Hematopoietic multipotent progenitor cell treated with erythropoietin and hydrocortisone succinate and interleukin-3 and kit ligand, for 4 days (in vitro differentiated cells): Measurements from ENCODE around the gene ANKRD45.
"Not testable (repeated sequence)": the region's sequence is repeated elsewhere in the genome, so short reads cannot be mapped to it uniquely, and the experiment has no call there.

Experiments
- DNase-seq: peaks from one replicate; pipeline ENCODE4 v3.0.0-alpha.2; 2015

ANKRD45 gene

DNA sequence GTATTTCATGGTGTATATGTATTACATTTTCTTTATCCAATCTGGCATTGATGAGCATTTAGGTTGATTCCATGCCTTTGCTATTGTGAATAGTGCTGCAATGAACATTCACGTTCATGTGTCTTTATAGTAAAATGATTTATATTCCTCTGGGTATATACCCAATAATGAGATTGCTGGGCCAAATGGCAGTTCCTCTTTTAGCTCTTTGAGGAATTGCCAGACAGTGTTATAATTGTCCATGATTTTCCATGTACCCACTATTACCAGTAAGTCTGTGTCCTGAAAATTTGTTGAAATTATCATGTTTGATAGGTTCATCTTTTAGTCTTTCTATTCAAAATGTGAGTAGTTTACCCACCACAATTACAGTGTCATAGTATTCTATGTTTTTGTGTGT is 101.2 kb downstream of the ANKRD45 start:
- DNase-seq, result no peak

DNA sequence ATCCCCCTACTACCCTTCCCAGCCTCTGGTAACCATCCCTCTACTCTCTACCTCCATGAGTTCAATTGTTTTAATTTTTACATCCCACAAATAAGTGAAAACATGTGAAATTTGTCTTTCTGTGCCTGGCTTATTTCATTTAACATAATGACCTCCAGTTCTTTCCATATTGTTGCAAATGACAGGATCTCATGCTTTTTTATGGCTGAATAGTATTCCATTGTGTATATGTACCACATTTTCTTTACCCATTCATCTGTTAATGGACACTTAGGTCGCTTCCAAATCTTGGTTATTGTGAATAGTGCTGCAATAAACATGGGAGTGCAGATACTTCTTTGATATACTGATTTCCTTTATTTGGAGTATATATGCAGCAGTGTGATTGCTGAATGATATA is 105.8 kb downstream of the ANKRD45 start:
- not testable (repeated sequence) for DNase-seq

DNA sequence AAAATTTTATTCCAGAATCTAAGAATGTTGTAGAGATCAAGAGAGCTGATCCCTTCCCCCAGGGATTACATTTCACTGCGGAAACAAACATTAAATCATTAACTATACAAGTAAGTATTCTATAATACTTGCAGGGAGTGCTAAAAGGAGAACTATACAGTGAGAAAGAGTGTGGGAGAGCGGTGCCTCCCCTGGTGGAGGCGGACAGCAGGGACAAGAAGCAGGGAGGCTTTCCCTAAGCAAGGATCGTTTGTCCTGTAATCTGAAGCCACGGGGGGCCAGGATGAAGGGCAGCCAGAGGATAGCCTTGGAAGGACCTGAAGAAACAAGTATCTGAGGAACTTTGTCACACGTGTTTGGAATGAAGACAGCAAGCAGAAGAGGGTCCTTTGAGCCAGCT is 106.8 kb downstream of the ANKRD45 start:
- no peak for DNase-seq

DNA sequence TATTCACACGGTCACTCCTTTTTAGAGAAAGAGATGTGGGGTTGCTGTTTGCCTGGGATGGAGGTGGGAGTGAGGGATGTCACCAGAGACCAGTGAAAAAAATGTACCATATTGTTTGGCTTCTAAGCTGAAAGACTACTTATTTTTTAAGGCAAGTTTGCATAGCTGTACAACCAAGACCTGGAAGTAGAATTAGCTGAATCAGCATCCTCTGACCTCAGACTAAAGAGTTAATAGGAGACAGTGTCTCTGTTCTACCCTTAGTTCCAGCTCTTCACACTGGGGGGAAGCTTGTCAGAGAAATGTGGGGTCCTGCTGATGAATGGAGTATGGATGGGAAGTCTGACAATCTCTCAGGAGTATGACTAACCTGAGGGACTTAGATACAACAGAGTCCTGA is 108.4 kb downstream of the ANKRD45 start:
- DNase-seq, result no peak

DNA sequence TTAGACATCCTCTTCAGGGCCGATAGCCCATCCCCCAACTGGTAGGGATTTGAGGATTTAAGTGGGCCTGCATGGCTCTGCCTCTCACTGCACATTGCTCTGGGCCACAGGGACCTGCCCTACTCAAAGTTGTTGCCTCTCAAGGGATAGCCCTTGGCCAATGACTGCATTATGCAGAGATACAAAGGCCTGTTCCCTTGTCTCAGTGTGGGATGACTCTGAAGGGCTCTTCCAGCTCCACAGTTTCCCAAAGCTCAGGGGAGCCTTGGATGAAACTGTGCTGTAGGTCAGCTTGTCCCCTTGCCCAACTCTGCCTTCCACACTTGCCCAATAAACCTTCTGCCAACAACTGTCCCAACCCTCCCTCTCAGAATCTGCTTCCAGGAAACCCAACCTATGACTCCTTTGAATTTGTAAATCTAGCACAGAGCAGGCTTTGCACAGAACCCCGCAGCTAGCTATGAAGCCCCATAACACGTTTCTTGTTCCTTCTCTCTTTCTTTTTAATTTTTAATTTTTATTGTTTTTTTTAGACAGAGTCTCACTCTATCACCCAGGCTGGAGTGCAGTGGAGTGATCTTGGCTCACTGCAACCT is 109.3 kb downstream of the ANKRD45 start:
- DNase-seq, result no peak
